Upper lobe of left lung (tissue), 4 donors: Measurements from ENCODE around the gene SYNE2.

Experiments
- CTCF ChIP-seq, 6 experiments: fragments of 450-650 bp in 4 of 6; fragments of 200-600 bp in 2 of 6; sonication (generic) in 2 of 6; IDR thresholded peaks; one replicate each; pipeline ENCODE4 v1.5.1; 2016 to 2019; ENCODE audit warnings: antibody characterized with exemption in 6 of 6
- POLR2A ChIP-seq, 4 donors: fragments of 450-650 bp; IDR thresholded peaks; one replicate each; pipeline ENCODE4 v1.5.1; 2016 to 2017; ENCODE audit warnings: antibody characterized with exemption in 4 of 4, mild to moderate bottlenecking in 2 of 4

- TF ChIP-seq CTCF (IDR thresholded peaks at IDR 0.05) (no peak), POLR2A (IDR thresholded peaks at IDR 0.05) (no peak)
These were observed 201.2 kb downstream of the SYNE2 start for GRCh38 chr14:64053694-64054669.
